GF-D8 (cell line): ENCODE results near the gene GZMH.
"Not testable (repeated sequence)": the region's sequence is repeated elsewhere in the genome, so short reads cannot be mapped to it uniquely, and the experiment has no call there.

Experiments used
- DNase-seq: peaks from one replicate; lab custom pipeline; 2025; lab: John Stamatoyannopoulos, UW

Gene GZMH

DNA sequence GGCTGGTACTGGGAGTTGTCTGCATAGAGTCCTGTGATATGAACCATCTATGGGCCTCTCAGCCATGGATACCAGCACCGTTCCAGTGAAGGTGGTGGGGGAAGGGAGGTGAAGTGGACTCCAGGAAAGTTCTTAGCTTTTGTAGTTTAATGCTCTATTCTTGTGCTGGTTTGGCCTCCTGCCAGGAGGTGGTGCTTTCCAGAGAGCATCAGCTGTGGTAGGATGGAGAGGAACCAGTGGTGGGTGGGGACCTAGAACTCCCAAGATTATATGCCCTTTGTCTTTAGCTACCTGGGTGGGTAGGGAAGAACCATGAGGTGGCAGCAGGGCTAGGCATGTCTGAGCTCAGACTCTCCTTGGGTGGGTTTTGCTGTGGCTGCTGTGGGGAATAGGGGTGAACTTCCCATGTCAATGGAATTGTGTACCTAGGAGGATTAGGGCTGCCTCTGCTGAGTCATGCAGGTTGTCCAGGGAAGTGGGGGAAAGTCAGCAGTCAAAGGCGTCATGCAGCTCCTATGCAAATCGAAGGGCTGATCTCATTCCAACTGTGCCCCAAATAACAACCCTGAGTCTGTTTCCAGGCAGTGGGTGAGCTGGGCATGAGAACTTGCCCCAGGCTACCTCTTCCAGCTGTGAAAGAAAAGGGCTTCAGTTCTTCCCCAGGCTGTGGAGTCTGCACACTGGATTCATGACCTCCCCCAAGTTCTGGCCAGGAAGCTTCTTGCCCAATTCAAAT is 14.2 kb downstream of the GZMH start:
- no peak for DNase-seq

DNA sequence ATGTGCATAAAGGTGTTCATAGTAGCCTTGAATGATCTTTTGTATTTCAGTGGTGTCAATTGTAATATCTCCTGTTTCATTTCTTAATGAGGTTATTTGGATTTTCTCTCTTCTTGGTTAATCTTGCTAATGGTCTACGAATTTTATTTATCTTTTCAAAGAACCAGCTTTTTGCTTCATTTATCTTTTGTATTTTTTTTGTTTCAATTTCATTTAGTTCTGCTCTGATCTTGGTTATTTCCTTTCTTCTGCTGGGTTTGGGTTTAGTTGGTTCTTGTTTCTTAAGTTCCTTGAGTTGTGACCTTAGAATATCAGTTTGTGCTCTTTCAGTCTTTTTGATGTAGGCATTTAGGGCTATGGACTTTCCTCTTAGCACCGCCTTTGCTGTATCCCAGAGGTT is 18.5 kb downstream of the GZMH start:
- DNase-seq: not testable (repeated sequence)

- not testable (repeated sequence) for DNase-seq
These were observed 25.1 kb downstream of the GZMH start for GRCh38 chr14:24584402-24584801.

- DNase-seq: no peak
These were observed 30.9 kb downstream of the GZMH start for GRCh38 chr14:24578558-24578957.

DNA sequence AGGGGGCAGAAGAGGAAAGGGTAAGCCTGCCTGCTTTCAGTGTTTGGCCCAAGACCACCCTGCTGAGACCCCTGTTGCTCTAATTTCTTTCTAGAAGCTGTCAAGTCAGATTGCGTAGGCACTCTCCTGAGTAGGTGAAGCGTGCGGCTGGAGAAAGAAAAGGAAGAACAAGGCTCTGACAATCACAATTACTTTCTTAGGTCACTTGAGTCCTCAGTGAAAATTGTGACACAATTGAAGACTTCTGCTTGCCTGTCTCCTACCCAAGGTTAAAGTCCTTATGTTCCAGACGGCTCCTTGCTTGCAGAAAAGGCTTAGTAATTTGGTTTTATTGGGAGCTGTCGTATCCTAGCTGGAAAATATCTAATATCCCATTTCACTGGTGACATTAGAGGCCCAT is 32.7 kb downstream of the GZMH start:
- peak; percentile 39 for DNase-seq

DNA sequence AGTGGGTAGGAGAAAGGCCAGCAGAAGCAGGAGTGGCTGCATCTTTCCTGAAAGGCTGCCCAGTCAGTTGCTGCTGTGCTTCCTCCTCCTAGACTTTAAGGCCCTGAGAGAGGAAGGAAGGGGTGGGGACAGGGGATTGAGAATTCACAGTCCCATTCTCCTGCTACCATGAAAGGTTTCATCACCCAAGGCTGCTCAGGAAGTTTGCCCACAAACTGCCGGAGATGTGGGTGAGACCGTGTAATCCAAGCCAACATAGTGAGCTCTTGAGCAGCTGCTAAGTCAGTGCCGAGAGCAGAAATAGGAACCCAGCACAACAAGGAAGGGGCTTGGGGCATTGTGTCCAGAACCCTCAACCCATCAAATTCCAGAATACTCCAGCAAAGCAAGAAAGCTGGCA is 33.3 kb downstream of the GZMH start, which contains the start of gene CTSG:
CTSG (minus strand) TSS at position 69 of the 400 bp plus-strand sequence; CDS start at position 42, 27 bp downstream.
- DNase-seq: peak; percentile 98

- DNase-seq: no peak
These were observed 35.2 kb downstream of the GZMH start for GRCh38 chr14:24574206-24574774.

- no peak for DNase-seq
These were observed 43.2 kb downstream of the GZMH start for GRCh38 chr14:24566318-24566717.

DNA sequence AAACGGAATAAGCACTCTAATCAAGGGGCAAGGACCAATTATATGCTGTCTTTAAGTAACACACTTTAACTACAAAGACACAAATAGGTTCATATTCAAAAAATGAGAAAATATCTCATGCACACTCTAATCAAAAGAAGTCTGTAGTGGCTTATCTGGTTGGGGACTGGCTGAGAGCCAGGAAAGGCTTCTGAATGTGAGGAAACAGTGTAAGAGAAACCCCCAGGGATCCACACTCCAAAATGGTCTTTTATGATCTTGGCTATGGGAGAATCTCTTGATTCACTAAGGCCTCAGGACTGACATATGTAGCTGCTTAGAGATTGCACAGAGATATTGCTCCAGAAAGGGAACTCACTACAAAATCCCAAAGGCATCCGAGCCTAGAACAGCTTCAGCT is 43.7 kb downstream of the GZMH start:
- no peak for DNase-seq

- DNase-seq: no peak
These were observed 46.0 kb downstream of the GZMH start for GRCh38 chr14:24563505-24563904.

DNA sequence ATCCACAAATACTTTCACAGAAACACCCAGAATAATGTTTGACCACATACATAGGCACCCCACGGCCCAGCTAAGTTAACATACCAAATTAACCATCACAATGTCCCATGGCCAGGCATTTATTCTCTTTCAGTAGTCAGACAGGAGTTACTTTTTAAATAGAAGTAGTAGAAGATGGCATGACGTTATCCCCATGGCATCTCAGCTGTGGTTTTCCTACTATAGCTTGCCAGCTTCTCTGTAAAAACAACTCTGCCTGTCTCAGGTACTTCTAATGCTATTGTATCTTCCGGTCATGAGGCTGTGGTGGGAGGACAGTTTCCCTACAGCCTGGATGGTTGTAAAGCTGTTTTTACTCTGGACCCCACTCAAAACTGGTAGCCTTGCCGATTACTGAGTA is 52.7 kb downstream of the GZMH start:
- no peak for DNase-seq
